HG03558 (cell line): ENCODE data around the gene LMAN1L.

Source experiments
- ATAC-seq: cut with Tn5 transposase; IDR thresholded peaks from one replicate; pipeline ENCODE4 v1.9.1; 2021; ENCODE audit warnings: moderate number of reproducible peaks; ENCODE audit not compliant: unreplicated experiment; ENCODE audit errors: extremely low read depth

Gene LMAN1L

GRCh38 chr15:74873756-74874424 is 61.3 kb downstream of the LMAN1L start:
- ATAC-seq: no peak
